ENCODE results near the gene CELF5.

CELF5 gene

GRCh38 chr19:3254520-3254919, 30.1 kb downstream of the CELF5 start:
- H3K36me3 Mint-ChIP-seq (ENCODE audit: low read depth): no peaks in the 10 kb centered on the region
- no peaks in the 10 kb centered on the region for H3K4me1 Mint-ChIP-seq (ENCODE audit: low read depth)
- H3K27me3 Mint-ChIP-seq (ENCODE audit: low read depth): no peaks in the 10 kb centered on the region
- H3K9me3 Mint-ChIP-seq: peaks cover 4% of the 10 kb centered on the region
- DNase-seq (ENCODE audit: low spot score): no peak
- no peak overlapping the region for H3K4me3 Mint-ChIP-seq
- no peak overlapping the region for H3K27ac Mint-ChIP-seq

DNA sequence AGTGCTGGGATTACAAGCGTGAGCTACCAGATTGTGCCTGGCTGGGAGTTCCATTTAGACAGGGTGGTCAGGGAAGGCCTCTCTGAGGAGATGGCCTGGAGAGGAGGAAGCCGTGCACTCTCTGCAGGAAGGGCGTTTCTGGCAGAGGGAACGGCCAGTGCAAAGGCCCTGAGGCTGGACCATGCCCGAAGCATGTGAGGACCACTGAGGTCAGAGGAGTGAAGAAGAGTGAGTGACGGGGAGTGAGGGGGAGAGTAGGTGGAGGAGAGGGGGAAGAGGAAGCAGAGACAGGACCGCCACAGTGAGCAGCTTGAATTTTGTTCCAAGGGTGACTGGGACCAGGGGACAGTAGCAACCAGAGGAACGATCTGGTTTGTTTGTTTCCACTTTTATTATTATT, 32.6 kb downstream of the CELF5 start:
- H3K27ac Mint-ChIP-seq: no peak overlapping the region
- no peak overlapping the region for H3K4me3 Mint-ChIP-seq
- no peak for DNase-seq (ENCODE audit: low spot score)
- no peaks in the 10 kb centered on the region for H3K27me3 Mint-ChIP-seq (ENCODE audit: low read depth)
- no peaks in the 10 kb centered on the region for H3K9me3 Mint-ChIP-seq
- no peaks in the 10 kb centered on the region for H3K4me1 Mint-ChIP-seq (ENCODE audit: low read depth)
- no peaks in the 10 kb centered on the region for H3K36me3 Mint-ChIP-seq (ENCODE audit: low read depth)

DNA sequence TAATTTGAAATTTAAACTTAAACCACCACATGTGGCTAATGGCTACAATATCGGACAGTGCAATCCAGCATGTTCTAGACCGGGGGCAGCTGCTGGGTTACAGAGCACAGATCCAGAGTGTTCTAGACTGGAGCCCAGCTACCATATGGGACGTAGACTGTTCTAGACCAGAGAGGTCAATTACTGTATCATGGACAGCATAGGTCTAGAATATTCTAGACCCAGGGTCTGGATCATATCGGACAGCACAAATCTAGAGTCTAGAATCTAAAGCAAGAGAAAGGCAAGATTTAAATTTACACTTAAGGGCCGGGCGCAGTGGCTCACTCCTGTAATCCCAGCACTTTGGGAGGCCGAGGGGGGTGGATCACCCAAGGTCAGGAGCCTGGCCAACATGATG, 37.9 kb downstream of the CELF5 start:
- Mint-ChIP-seq H3K27me3 (ENCODE audit: low read depth) (no peaks in the 10 kb centered on the region), H3K9me3 (no peaks in the 10 kb centered on the region), H3K4me3 (no peak overlapping the region), H3K36me3 (ENCODE audit: low read depth) (no peaks in the 10 kb centered on the region), H3K27ac (no peak overlapping the region), H3K4me1 (ENCODE audit: low read depth) (no peaks in the 10 kb centered on the region)
- DNase-seq (ENCODE audit: low spot score): no peak

- Mint-ChIP-seq H3K4me1 (ENCODE audit: low read depth) (no peaks in the 10 kb centered on the region), H3K4me3 (no peak overlapping the region), H3K36me3 (ENCODE audit: low read depth) (no peaks in the 10 kb centered on the region), H3K27me3 (ENCODE audit: low read depth) (peaks cover 7% of the 10 kb centered on the region), H3K9me3 (no peaks in the 10 kb centered on the region), H3K27ac (no peak overlapping the region)
- DNase-seq (ENCODE audit: low spot score): no peak
Observed at GRCh38 chr19:3263866-3264265, 39.4 kb downstream of the CELF5 start.

DNA sequence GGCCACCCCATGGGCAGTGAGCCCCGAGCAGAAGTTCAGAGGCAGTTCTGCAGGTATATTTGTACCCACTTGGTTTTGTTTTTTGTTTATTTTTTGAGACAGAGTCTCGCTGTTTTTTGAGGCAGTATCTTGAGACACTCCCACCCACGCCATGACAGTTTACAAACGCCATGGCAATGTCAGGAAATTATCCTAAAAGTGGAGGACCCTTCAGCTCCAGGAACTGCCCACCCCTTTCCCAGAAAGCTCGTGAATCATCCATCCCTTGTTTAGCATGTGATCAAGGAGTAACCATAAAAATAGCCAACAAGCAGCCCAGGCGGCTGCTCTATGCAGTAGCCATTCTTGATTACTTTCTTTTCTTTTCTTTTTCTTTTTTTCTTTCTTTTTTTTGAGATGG, 41.0 kb downstream of the CELF5 start:
- no peak overlapping the region for H3K4me3 Mint-ChIP-seq
- no peaks in the 10 kb centered on the region for H3K36me3 Mint-ChIP-seq (ENCODE audit: low read depth)
- no peaks in the 10 kb centered on the region for H3K4me1 Mint-ChIP-seq (ENCODE audit: low read depth)
- H3K27me3 Mint-ChIP-seq (ENCODE audit: low read depth): peaks cover 18% of the 10 kb centered on the region
- no peaks in the 10 kb centered on the region for H3K9me3 Mint-ChIP-seq
- H3K27ac Mint-ChIP-seq: no peak overlapping the region
- no peak for DNase-seq (ENCODE audit: low spot score)

DNA sequence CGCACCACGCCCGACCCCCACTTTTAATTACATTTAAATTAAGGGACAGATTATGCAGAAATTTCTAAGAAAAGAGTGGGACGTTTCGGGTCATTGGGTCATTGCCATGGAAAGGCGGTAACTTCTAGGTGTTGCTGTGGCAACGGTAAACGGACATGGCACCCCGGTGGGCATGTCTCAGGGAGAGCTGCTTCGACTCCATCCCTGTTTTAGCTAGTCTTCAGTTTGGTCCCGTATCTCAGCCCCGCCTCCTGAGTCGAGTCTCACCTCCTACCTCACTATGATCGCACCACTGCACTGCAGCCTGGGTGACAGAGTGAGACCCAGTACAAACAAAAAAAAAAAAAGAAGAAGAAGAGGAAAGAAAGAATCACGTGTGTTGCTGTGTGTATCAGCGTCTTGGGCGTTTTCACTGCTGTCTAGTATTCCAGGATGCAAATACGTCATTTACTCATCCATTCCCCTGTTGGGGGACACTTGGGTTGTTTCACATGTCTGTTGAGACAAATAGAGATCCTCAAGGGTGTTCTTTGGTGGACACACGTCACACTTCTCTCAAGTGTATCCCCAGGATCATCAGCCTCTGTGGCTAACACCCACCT, 41.7 kb downstream of the CELF5 start:
- no peaks in the 10 kb centered on the region for H3K4me1 Mint-ChIP-seq (ENCODE audit: low read depth)
- no peaks in the 10 kb centered on the region for H3K9me3 Mint-ChIP-seq
- H3K27ac Mint-ChIP-seq: no peak overlapping the region
- H3K36me3 Mint-ChIP-seq (ENCODE audit: low read depth): no peaks in the 10 kb centered on the region
- no peak for DNase-seq (ENCODE audit: low spot score)
- H3K4me3 Mint-ChIP-seq: no peak overlapping the region
- H3K27me3 Mint-ChIP-seq (ENCODE audit: low read depth): peaks cover 18% of the 10 kb centered on the region

GRCh38 chr19:3266792-3267514, 42.5 kb downstream of the CELF5 start:
- Mint-ChIP-seq H3K4me3 (no peak overlapping the region), H3K27ac (no peak overlapping the region), H3K36me3 (ENCODE audit: low read depth) (no peaks in the 10 kb centered on the region), H3K27me3 (ENCODE audit: low read depth) (peaks cover 26% of the 10 kb centered on the region), H3K4me1 (ENCODE audit: low read depth) (no peaks in the 10 kb centered on the region), H3K9me3 (no peaks in the 10 kb centered on the region)
- no peak for DNase-seq (ENCODE audit: low spot score)

GRCh38 chr19:3268326-3268725, 43.9 kb downstream of the CELF5 start:
- no peaks in the 10 kb centered on the region for H3K36me3 Mint-ChIP-seq (ENCODE audit: low read depth)

DNA sequence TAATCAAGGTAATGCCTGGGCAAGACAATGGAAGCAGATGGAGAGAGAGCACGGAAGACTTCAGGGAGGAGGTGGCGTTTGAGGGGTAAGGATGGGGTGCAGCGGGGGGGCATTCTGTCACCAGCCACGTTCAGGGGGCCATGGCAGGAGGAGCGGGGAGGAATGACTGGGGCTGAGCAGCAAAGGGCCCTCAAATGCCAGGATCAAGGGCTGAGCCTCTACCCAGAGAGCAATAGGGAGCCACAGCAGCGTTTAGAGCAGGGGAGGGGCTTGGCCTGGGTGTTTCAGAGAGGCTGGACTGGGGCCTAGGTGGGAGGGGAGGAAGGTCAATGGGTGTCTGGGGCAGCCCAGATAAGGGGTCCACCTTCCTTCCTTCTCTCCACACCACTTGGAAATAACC, 44.3 kb downstream of the CELF5 start:
- no peaks in the 10 kb centered on the region for H3K9me3 Mint-ChIP-seq
- H3K27ac Mint-ChIP-seq: no peak overlapping the region
- no peak overlapping the region for H3K4me3 Mint-ChIP-seq
- no peaks in the 10 kb centered on the region for H3K4me1 Mint-ChIP-seq (ENCODE audit: low read depth)
- H3K36me3 Mint-ChIP-seq (ENCODE audit: low read depth): no peaks in the 10 kb centered on the region
- no peak for DNase-seq (ENCODE audit: low spot score)
- H3K27me3 Mint-ChIP-seq (ENCODE audit: low read depth): peaks cover 30% of the 10 kb centered on the region

More at GRCh38 chr19:3268326-3268725, 43.9 kb downstream of the CELF5 start:
- Mint-ChIP-seq H3K9me3 (no peaks in the 10 kb centered on the region), H3K4me1 (ENCODE audit: low read depth) (no peaks in the 10 kb centered on the region), H3K4me3 (no peak overlapping the region), H3K27me3 (ENCODE audit: low read depth) (peaks cover 30% of the 10 kb centered on the region), H3K27ac (no peak overlapping the region)
- no peak for DNase-seq (ENCODE audit: low spot score)

DNA sequence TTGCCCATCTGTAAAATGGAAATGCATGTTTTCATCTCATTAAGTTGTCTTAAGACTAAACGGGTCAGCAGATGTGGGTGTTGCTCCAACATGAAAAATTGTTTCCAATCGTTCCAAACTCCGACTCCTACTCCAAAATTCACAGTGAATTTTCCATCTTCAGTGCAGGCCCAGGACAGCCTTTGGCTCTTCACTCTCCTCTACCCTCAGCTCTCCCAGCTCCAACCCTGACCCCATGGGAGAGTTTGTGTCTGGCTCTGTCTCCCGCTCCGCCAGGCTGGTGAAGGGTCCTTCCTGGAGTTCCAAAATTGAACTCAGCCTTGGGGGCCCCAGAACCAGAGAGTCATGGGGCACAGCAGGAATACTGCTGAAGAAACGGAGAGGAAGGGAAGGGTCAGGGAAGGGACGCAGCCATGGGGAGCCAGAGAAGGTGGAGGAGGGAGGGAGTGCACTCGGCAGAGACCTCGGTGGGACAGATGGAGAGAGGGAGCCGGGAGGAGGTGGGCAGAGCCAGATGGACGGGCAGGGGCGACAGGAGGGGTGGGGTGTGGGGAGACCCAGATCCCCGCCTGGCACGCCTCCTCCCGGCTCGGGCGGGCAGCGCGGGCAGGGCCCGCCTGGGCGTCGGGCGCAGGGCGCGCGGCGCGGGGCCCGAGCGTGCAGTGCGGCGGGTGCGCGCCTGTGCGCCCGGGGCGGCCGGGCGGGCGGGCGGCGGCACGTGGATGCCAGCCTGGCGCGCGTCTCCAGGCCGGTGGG, 45.6 kb downstream of the CELF5 start:
- H3K4me1 Mint-ChIP-seq (ENCODE audit: low read depth): peaks cover 4% of the 10 kb centered on the region
- H3K36me3 Mint-ChIP-seq (ENCODE audit: low read depth): no peaks in the 10 kb centered on the region
- no peak overlapping the region for H3K4me3 Mint-ChIP-seq
- no peaks in the 10 kb centered on the region for H3K9me3 Mint-ChIP-seq
- no peak overlapping the region for H3K27ac Mint-ChIP-seq
- no peak for DNase-seq (ENCODE audit: low spot score)
- H3K27me3 Mint-ChIP-seq (ENCODE audit: low read depth): peaks cover 33% of the 10 kb centered on the region

DNA sequence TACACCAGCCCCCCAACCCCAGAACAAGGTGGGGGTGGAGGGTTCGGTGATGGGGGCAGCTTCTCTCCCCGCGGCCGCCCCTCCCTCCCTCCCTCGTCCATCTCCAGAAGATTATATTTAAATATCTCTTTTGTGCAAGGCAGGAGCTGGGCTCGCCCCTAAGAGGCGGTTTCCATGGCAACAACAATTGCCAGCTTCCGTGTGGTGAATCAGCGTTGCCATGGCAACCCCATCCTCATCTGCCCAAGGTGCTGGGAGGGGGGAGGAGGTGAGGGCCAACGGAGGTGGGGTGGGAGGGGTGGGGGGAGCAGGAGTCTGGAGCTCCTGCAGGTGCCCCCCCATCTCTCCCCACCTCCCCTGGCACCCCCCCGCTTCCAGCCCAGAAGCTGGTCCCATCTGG, 46.4 kb downstream of the CELF5 start:
- Mint-ChIP-seq H3K4me1 (ENCODE audit: low read depth) (peaks cover 8% of the 10 kb centered on the region), H3K9me3 (no peaks in the 10 kb centered on the region), H3K36me3 (ENCODE audit: low read depth) (no peaks in the 10 kb centered on the region), H3K27me3 (ENCODE audit: low read depth) (peaks cover 33% of the 10 kb centered on the region), H3K27ac (no peak overlapping the region), H3K4me3 (no peak overlapping the region)
- no peak for DNase-seq (ENCODE audit: low spot score)

DNA sequence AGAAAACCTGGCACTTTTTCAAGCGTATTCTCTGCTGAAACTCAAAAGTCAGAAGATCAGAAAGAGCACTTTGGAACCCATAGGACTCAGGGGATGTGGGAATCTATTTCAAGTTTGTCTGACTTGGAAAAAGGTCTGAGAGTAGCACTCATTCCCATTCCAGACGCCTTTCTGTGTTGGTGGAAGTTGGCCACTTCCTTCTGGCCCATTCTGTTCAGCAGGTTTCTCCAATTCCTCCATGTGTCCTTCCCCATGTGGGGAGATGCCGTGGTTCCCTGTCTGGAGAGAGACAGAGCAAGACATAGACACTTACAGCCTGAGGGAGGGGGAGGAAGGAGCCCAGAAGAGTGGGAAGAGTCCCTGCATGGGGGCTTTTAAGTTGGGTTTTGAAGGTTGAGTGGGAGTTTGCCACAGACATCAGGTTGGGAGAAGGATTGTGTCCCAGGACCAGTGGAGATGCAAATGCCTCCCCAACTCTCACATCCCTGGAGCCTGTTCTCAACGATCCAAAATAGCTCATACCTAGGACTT, 48.0 kb downstream of the CELF5 start:
- Mint-ChIP-seq H3K4me1 (ENCODE audit: low read depth) (peaks cover 9% of the 10 kb centered on the region), H3K27ac (no peak overlapping the region), H3K4me3 (no peak overlapping the region), H3K27me3 (ENCODE audit: low read depth) (peaks cover 33% of the 10 kb centered on the region), H3K9me3 (no peaks in the 10 kb centered on the region), H3K36me3 (ENCODE audit: low read depth) (no peaks in the 10 kb centered on the region)
- no peak for DNase-seq (ENCODE audit: low spot score)

- Mint-ChIP-seq H3K4me3 (no peak overlapping the region), H3K4me1 (ENCODE audit: low read depth) (peaks cover 9% of the 10 kb centered on the region), H3K27me3 (ENCODE audit: low read depth) (peaks cover 33% of the 10 kb centered on the region), H3K36me3 (ENCODE audit: low read depth) (no peaks in the 10 kb centered on the region), H3K27ac (no peak overlapping the region), H3K9me3 (no peaks in the 10 kb centered on the region)
- DNase-seq (ENCODE audit: low spot score): no peak
Observed at GRCh38 chr19:3272952-3273351, 48.5 kb downstream of the CELF5 start.

DNA sequence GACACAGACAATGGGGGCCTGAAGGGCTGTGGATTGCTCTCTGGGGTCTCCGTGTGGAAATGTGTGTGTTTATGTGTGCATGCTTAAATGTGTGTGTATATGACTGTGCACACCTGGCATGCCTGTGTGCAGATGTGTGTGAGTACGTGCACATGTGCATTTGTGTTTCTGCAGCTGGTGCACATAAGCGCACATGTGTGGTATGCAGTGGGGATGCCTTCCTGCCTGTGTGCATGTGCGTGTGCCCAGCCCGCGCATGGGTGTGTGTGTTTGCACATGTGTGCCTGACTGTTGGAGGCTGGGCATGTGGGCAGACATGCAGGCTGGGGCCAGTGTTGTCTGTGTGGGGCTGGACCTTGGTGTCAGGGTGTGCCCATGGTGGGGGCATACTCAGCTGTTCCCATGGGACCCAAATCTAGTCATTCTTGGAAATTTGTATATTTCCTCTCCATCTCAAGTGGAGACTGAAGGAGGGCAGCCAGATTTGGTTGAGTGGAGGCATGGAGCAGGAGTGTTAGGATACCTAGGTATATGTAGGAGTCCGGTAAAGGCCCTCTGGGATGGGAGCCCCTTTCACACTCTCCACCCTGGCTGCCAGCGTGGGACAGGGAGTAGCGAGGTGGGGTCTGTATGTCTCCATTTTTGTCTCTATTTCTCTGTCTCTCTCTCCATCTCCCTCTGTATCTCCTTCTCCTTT, 49.9 kb downstream of the CELF5 start:
- Mint-ChIP-seq H3K4me1 (ENCODE audit: low read depth) (peaks cover 9% of the 10 kb centered on the region), H3K36me3 (ENCODE audit: low read depth) (no peaks in the 10 kb centered on the region), H3K4me3 (peak overlapping the region; percentile 83), H3K27me3 (ENCODE audit: low read depth) (peaks cover 23% of the 10 kb centered on the region), H3K27ac (no peak overlapping the region), H3K9me3 (no peaks in the 10 kb centered on the region)
- no peak for DNase-seq (ENCODE audit: low spot score)

All from T-helper 2 cell treated with Interferon-gamma antibody and Interleukin-4, amounts not matched to agents 5 μg/mL and 100 μg/mL, for 36 hours (primary cell).